H1 (cell line): ENCODE results near the gene OLFM2. TPM values are rescaled to one million over a fixed set of nuclear protein-coding genes. Genes with fewer than 3 reads are reported as not detected.

Experiments
- TCF12 ChIP-seq: IDR thresholded peaks from 2 replicates; pipeline ENCODE4 v1.6.1; 2011; ENCODE audit warnings: low read depth, mild to moderate bottlenecking, low read length
- ZNF274 ChIP-seq: IDR thresholded peaks from 2 replicates; pipeline ENCODE4 v1.7.0; 2012; ENCODE audit warnings: low read length, borderline replicate concordance; ENCODE audit errors: extremely low read depth
- polyA plus RNA-seq, 7 experiments: library from polyadenylated mRNA; depleted of rRNA in 3 of 7; stranded (reverse) in 5 of 7; unstranded in 2 of 7; fragments of >200 nt in 5 of 7; fragments of 200-250 nt in 2 of 7; gene quantifications; 1 replicate in 5 of 7; 2 replicates in 1 of 7; 4 replicates in 1 of 7; pipeline versions ENCODE4 v1.2.1 to v1.2.3, GENCODE V29; 2011 to 2013; ENCODE audit warnings: missing spikeins in 2 of 7, mixed read lengths in 2 of 7
- total RNA-seq: library from RNA; stranded (reverse); fragmentation: NEBNext Ultra II Directional; extraction: Animal tissue kit (Norgen Biotek cat#: 25700); gene quantifications from 2 replicates; pipeline ENCODE4 v1.2.1, GENCODE V29; 2021
- TF ChIP-seq, protein P1 (sequence below): fragments of 300-600 bp; sonication (generic); IDR thresholded peaks from 2 replicates; pipeline ENCODE4 v1.7.1; 2012; ENCODE audit warnings: low read length, moderate library complexity, mild to moderate bottlenecking, inconsistent platforms; ENCODE audit not compliant: insufficient replicate concordance
- TF ChIP-seq, protein P2 (sequence below), 3 experiments: IDR thresholded peaks; 1 replicate in 2 of 3; 2 replicates in 1 of 3; pipeline versions ENCODE4 v1.5.1 to v1.6.1; 2011; ENCODE audit warnings: low read length in 3 of 3, mild to moderate bottlenecking in 3 of 3, inconsistent platforms in 2 of 3, low read depth in 1 of 3, moderate library complexity in 1 of 3; ENCODE audit not compliant: insufficient read depth in 1 of 3; ENCODE audit errors: control extremely low read depth in 1 of 3
- TF ChIP-seq, protein P3 (sequence below): IDR thresholded peaks from 2 replicates; pipeline ENCODE4 v1.6.1; 2012; ENCODE audit warnings: low read length, inconsistent platforms

OLFM2 gene
- total and polyA plus RNA-seq, 2 of the 8 experiments (the other 6 are each of a cell fraction or from before 2014, with no cell fraction given), result 68.2 to 151 TPM

DNA sequence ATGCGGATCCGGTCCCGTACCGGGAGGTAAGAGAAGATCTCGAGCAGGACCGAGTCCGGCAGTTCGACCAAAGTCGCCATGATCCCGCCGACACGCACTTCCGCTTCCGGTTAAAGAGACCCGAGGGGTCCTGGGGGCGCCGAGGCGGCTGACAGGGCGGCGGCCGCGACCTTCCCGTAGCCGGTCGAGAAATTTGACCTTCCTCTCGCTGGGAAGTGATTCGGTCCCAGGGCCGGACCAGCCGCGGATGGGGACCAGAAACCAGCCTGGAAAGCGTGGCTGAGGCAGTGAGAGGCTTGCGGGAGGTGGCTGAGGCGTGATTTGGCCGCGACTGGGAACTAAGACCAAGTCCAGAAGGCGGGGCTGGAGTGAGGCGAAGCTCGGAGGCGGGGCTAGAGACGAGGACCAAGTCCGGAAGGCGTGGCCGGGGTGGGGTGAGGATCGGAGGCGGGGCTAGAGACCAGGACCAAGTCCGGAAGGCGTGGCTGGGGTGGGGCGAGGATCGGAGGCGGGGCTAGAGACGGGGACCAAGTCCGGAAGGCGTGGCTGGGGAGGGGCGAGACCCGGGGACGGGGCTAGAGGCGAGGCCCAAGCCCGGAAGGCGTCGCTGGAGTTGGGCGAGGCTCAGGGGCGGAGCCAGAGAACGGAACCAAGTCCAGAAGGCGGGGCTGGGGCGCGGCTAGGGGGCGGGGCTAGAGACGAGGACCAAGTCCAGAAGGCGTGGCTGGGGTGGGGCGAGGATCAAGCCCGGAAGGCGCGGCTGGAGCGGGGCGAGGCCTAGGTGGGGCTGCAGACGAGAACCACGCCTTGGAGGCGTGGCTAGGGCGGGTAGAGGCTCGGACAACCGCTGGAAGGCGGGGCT lies 117.3 kb downstream of the OLFM2 start, which contains the start of gene FBXL12 (continued):
- TF ChIP-seq, protein P1, sequence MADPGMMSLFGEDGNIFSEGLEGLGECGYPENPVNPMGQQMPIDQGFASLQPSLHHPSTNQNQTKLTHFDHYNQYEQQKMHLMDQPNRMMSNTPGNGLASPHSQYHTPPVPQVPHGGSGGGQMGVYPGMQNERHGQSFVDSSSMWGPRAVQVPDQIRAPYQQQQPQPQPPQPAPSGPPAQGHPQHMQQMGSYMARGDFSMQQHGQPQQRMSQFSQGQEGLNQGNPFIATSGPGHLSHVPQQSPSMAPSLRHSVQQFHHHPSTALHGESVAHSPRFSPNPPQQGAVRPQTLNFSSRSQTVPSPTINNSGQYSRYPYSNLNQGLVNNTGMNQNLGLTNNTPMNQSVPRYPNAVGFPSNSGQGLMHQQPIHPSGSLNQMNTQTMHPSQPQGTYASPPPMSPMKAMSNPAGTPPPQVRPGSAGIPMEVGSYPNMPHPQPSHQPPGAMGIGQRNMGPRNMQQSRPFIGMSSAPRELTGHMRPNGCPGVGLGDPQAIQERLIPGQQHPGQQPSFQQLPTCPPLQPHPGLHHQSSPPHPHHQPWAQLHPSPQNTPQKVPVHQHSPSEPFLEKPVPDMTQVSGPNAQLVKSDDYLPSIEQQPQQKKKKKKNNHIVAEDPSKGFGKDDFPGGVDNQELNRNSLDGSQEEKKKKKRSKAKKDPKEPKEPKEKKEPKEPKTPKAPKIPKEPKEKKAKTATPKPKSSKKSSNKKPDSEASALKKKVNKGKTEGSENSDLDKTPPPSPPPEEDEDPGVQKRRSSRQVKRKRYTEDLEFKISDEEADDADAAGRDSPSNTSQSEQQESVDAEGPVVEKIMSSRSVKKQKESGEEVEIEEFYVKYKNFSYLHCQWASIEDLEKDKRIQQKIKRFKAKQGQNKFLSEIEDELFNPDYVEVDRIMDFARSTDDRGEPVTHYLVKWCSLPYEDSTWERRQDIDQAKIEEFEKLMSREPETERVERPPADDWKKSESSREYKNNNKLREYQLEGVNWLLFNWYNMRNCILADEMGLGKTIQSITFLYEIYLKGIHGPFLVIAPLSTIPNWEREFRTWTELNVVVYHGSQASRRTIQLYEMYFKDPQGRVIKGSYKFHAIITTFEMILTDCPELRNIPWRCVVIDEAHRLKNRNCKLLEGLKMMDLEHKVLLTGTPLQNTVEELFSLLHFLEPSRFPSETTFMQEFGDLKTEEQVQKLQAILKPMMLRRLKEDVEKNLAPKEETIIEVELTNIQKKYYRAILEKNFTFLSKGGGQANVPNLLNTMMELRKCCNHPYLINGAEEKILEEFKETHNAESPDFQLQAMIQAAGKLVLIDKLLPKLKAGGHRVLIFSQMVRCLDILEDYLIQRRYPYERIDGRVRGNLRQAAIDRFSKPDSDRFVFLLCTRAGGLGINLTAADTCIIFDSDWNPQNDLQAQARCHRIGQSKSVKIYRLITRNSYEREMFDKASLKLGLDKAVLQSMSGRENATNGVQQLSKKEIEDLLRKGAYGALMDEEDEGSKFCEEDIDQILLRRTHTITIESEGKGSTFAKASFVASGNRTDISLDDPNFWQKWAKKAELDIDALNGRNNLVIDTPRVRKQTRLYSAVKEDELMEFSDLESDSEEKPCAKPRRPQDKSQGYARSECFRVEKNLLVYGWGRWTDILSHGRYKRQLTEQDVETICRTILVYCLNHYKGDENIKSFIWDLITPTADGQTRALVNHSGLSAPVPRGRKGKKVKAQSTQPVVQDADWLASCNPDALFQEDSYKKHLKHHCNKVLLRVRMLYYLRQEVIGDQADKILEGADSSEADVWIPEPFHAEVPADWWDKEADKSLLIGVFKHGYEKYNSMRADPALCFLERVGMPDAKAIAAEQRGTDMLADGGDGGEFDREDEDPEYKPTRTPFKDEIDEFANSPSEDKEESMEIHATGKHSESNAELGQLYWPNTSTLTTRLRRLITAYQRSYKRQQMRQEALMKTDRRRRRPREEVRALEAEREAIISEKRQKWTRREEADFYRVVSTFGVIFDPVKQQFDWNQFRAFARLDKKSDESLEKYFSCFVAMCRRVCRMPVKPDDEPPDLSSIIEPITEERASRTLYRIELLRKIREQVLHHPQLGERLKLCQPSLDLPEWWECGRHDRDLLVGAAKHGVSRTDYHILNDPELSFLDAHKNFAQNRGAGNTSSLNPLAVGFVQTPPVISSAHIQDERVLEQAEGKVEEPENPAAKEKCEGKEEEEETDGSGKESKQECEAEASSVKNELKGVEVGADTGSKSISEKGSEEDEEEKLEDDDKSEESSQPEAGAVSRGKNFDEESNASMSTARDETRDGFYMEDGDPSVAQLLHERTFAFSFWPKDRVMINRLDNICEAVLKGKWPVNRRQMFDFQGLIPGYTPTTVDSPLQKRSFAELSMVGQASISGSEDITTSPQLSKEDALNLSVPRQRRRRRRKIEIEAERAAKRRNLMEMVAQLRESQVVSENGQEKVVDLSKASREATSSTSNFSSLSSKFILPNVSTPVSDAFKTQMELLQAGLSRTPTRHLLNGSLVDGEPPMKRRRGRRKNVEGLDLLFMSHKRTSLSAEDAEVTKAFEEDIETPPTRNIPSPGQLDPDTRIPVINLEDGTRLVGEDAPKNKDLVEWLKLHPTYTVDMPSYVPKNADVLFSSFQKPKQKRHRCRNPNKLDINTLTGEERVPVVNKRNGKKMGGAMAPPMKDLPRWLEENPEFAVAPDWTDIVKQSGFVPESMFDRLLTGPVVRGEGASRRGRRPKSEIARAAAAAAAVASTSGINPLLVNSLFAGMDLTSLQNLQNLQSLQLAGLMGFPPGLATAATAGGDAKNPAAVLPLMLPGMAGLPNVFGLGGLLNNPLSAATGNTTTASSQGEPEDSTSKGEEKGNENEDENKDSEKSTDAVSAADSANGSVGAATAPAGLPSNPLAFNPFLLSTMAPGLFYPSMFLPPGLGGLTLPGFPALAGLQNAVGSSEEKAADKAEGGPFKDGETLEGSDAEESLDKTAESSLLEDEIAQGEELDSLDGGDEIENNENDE, result no peak
- TF ChIP-seq, protein P2, sequence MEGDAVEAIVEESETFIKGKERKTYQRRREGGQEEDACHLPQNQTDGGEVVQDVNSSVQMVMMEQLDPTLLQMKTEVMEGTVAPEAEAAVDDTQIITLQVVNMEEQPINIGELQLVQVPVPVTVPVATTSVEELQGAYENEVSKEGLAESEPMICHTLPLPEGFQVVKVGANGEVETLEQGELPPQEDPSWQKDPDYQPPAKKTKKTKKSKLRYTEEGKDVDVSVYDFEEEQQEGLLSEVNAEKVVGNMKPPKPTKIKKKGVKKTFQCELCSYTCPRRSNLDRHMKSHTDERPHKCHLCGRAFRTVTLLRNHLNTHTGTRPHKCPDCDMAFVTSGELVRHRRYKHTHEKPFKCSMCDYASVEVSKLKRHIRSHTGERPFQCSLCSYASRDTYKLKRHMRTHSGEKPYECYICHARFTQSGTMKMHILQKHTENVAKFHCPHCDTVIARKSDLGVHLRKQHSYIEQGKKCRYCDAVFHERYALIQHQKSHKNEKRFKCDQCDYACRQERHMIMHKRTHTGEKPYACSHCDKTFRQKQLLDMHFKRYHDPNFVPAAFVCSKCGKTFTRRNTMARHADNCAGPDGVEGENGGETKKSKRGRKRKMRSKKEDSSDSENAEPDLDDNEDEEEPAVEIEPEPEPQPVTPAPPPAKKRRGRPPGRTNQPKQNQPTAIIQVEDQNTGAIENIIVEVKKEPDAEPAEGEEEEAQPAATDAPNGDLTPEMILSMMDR (IDR thresholded peaks at IDR 0.05; ENCODE audit: control extremely low read depth in 1 of 3, insufficient read depth in 1 of 3, low read depth in 1 of 3, low read length in 3 of 3), result no peak
- TF ChIP-seq TCF12 (no peak), ZNF274 (no peak)
- TF ChIP-seq, protein P3, sequence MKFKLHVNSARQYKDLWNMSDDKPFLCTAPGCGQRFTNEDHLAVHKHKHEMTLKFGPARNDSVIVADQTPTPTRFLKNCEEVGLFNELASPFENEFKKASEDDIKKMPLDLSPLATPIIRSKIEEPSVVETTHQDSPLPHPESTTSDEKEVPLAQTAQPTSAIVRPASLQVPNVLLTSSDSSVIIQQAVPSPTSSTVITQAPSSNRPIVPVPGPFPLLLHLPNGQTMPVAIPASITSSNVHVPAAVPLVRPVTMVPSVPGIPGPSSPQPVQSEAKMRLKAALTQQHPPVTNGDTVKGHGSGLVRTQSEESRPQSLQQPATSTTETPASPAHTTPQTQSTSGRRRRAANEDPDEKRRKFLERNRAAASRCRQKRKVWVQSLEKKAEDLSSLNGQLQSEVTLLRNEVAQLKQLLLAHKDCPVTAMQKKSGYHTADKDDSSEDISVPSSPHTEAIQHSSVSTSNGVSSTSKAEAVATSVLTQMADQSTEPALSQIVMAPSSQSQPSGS, result no peak
